Transverse colon (tissue), 4 donors: ENCODE measurements around the gene OBI1. TPM values are rescaled to one million over a fixed set of nuclear protein-coding genes. Genes with fewer than 3 reads are reported as not detected.

Experiments used
- DNase-seq: peaks from one replicate; pipeline ENCODE4 v3.0.0-alpha.2; 2019
- H3K27ac ChIP-seq, 4 donors: fragments of 200-600 bp; sonication (generic); 2 replicates each; pipeline ENCODE4 v1.5.1; 2016 to 2018; ENCODE audit warnings: inconsistent platforms in 4 of 4
- H3K27me3 ChIP-seq: fragments of 200-600 bp; sonication (generic); 2 replicates; pipeline ENCODE4 v1.5.1; 2017; ENCODE audit warnings: inconsistent platforms
- H3K36me3 ChIP-seq, 4 donors: fragments of 200-600 bp; sonication (generic); 2 replicates each; pipeline ENCODE4 v1.5.1; 2017 to 2019; ENCODE audit warnings: inconsistent platforms in 4 of 4
- H3K4me1 ChIP-seq, 4 donors: fragments of 200-600 bp; sonication (generic); 2 replicates each; pipeline ENCODE4 v1.5.1; 2017 to 2020; ENCODE audit warnings: inconsistent platforms in 4 of 4
- H3K4me3 ChIP-seq, 4 donors: fragments of 200-600 bp; sonication (generic); 1 replicate in 1 of 4; 2 replicates in 3 of 4; pipeline versions ENCODE4 v1.5.1 to v1.6.1; 2017 to 2019; ENCODE audit warnings: inconsistent platforms in 4 of 4
- H3K9me3 ChIP-seq, 2 donors: fragments of 200-600 bp; sonication (generic); 2 replicates each; pipeline ENCODE4 v1.5.1; 2017 to 2019; ENCODE audit warnings: inconsistent platforms in 2 of 2
- CTCF ChIP-seq, 5 experiments: fragments of 200-600 bp in 3 of 5; fragments of 450-650 bp in 2 of 5; sonication (generic) in 3 of 5; IDR thresholded peaks; 1 replicate in 2 of 5; 2 replicates in 3 of 5; pipeline ENCODE4 v1.5.1; 2016 to 2017; ENCODE audit warnings: antibody characterized with exemption in 5 of 5, inconsistent platforms in 3 of 5, mild to moderate bottlenecking in 2 of 5, moderate library complexity in 1 of 5
- EP300 ChIP-seq: sonication (generic); formaldehyde crosslinking; IDR thresholded peaks from one replicate; pipeline ENCODE4 v1.6.1; 2017; ENCODE audit warnings: antibody characterized with exemption, low read depth
- POLR2A ChIP-seq: fragments of 450-650 bp; IDR thresholded peaks from one replicate; pipeline ENCODE4 v1.6.1; 2016; ENCODE audit warnings: antibody characterized with exemption, mild to moderate bottlenecking, moderate library complexity
- POLR2AphosphoS5 ChIP-seq, 3 donors: sonication (generic); formaldehyde crosslinking; IDR thresholded peaks; one replicate each; pipeline ENCODE4 v1.6.1; 2016; ENCODE audit warnings: antibody characterized with exemption in 3 of 3
- WGBS, 2 donors: methylation state at CpG; one replicate each; pipeline ENCODE4 v1.1.5; 2018; ENCODE audit warnings: low coverage in 1 of 2; 5-methylcytosine and 5-hydroxymethylcytosine counted together
- in situ Hi-C, 4 donors: fragments of 200-750 bp; cut with MboI; loops; one replicate each; pipeline versions ENCODE4 v1.15.0 to v1.15.1; 2017; ENCODE audit warnings: low sequenced_read_pairs in 3 of 4, low pct_ligation_motif_present in 1 of 4, low pct_unique_long_range_greater_than_20kb in 1 of 4
- intact Hi-C: fragments of 100-400 bp; cut with DNase I; formaldehyde crosslinking; loops from one replicate; pipeline ENCODE4 v1.15.1; 2023; ENCODE audit warnings: low total_unique reads
- total RNA-seq, 4 donors: library from RNA; depleted of rRNA; stranded (reverse); fragments of >200 nt; gene quantifications; one replicate each; pipeline ENCODE4 v1.1.0, GENCODE V29; 2016

OBI1 gene
- total RNA-seq, 4 donors from 2014 or later, result 2.0 to 7.9 (median 4.2) TPM

- Histone ChIP-seq H3K27me3 (peaks cover 3% of the 10 kb centered on the region), H3K27ac (no peak overlapping the region), H3K36me3 (peaks cover 0 to 9% (median 0%) of the 10 kb centered on the region in 4 donors), H3K9me3 (no peaks in the 10 kb centered on the region), H3K4me3 (no peak overlapping the region), H3K4me1 (no peaks in the 10 kb centered on the region)
- TF ChIP-seq POLR2AphosphoS5 (IDR thresholded peaks at IDR 0.05) (no peak), EP300 (no peak), POLR2A (no peak), CTCF (IDR thresholded peaks at IDR 0.05) (no peak)
- intact Hi-C loops, result no loop called here
- DNase-seq, result no peak
- in situ Hi-C loops, result no loop called here
- 50 to 51% methylated on average over 1 of the region's 1 CpG for WGBS, 2 donors
Observed at GRCh38 chr13:78618411-78618810, 40.5 kb downstream of the OBI1 start.

GRCh38 chr13:78611040-78611439 lies 47.9 kb downstream of the OBI1 start:
- intact Hi-C loops, result no loop called here
- peaks cover 70% of the 10 kb centered on the region for H3K27me3 ChIP-seq
- no peaks in the 10 kb centered on the region for H3K9me3 ChIP-seq
- DNase-seq, result no peak
- H3K36me3 ChIP-seq, result peaks cover 0 to 2% (median 0%) of the 10 kb centered on the region in 4 donors
- TF ChIP-seq POLR2AphosphoS5 (IDR thresholded peaks at IDR 0.05) (no peak), POLR2A (no peak), CTCF (IDR thresholded peaks at IDR 0.05) (no peak), EP300 (no peak)
- WGBS, 2 donors, result 51 to 63% methylated on average over 3 of the region's 3 CpGs
- no peak overlapping the region for H3K4me3 ChIP-seq
- in situ Hi-C loops, result no loop called here
- peaks cover 18 to 28% (median 21%) of the 10 kb centered on the region in 4 donors for H3K4me1 ChIP-seq
- H3K27ac ChIP-seq, result no peak overlapping the region

GRCh38 chr13:78610381-78610883 lies 48.5 kb downstream of the OBI1 start:
- Histone ChIP-seq H3K9me3 (no peaks in the 10 kb centered on the region), H3K27me3 (peaks cover 76% of the 10 kb centered on the region), H3K4me1 (peaks cover 18 to 28% (median 21%) of the 10 kb centered on the region in 4 donors), H3K36me3 (no peaks in the 10 kb centered on the region), H3K4me3 (no peak overlapping the region), H3K27ac (no peak overlapping the region)
- 34 to 36% methylated on average over 1 to 4 of the region's 4 CpGs for WGBS, 2 donors
- intact Hi-C loops (no loop called here), in situ Hi-C loops (no loop called here)
- no peak for TF ChIP-seq POLR2AphosphoS5 (IDR thresholded peaks at IDR 0.05)
- TF ChIP-seq POLR2A, result no peak
- no peak for TF ChIP-seq EP300
- no peak for TF ChIP-seq CTCF (IDR thresholded peaks at IDR 0.05)
- DNase-seq, result no peak

- no peak for DNase-seq
- Histone ChIP-seq H3K27ac (no peak overlapping the region), H3K9me3 (no peaks in the 10 kb centered on the region), H3K4me1 (peaks cover 18 to 28% (median 21%) of the 10 kb centered on the region in 4 donors), H3K36me3 (no peaks in the 10 kb centered on the region), H3K27me3 (peaks cover 84% of the 10 kb centered on the region), H3K4me3 (peak overlapping the region; percentile 30 to 55 (median 36))
- 19 to 66% methylated on average over 4 to 33 of the region's 33 CpGs for whole genome bisulfite sequencing, 2 donors
- no peak for TF ChIP-seq POLR2A
- TF ChIP-seq POLR2AphosphoS5 (IDR thresholded peaks at IDR 0.05), result no peak
- TF ChIP-seq EP300, result no peak
- no peak for TF ChIP-seq CTCF (IDR thresholded peaks at IDR 0.05)
- in situ Hi-C loops, result no loop called here
- intact Hi-C loops, result no loop called here
Observed at GRCh38 chr13:78609464-78610205, 49.3 kb downstream of the OBI1 start.
